Retinal pigment epithelial cell (primary cell): ENCODE data around the gene MAD1L1.

ENCODE experiments used
- DNase-seq: peaks from one replicate; pipeline ENCODE4 v3.0.0-alpha.2; 2010; ENCODE audit warnings: low read depth
- H3K4me3 ChIP-seq: 2 replicates; pipeline ENCODE4 v1.5.1; 2011; ENCODE audit warnings: mild to moderate bottlenecking, low read length, control low read depth, moderate library complexity
- CTCF ChIP-seq: conservative IDR thresholded peaks from 2 replicates; pipeline ENCODE4 v1.5.1; 2011; ENCODE audit warnings: low read depth, low read length, control low read depth, inconsistent platforms

The MAD1L1 gene

GRCh38 chr7:1993031-1993695, 239.6 kb downstream of the MAD1L1 start:
- TF ChIP-seq CTCF: no peak
- H3K4me3 ChIP-seq: no peak overlapping the region
- no peak for DNase-seq

GRCh38 chr7:1992554-1992953, 240.2 kb downstream of the MAD1L1 start:
- H3K4me3 ChIP-seq: no peak overlapping the region
- no peak for DNase-seq
- TF ChIP-seq CTCF: no peak

GRCh38 chr7:1990001-1990670, 242.6 kb downstream of the MAD1L1 start:
- DNase-seq: no peak
- no peak overlapping the region for H3K4me3 ChIP-seq
- no peak for TF ChIP-seq CTCF

- DNase-seq: no peak
Observed at GRCh38 chr7:1989049-1989860, 243.5 kb downstream of the MAD1L1 start.

GRCh38 chr7:1988533-1988930, 244.2 kb downstream of the MAD1L1 start:
- H3K4me3 ChIP-seq: no peak overlapping the region
- no peak for TF ChIP-seq CTCF
- no peak for DNase-seq

More at GRCh38 chr7:1989049-1989860, 243.5 kb downstream of the MAD1L1 start:
- H3K4me3 ChIP-seq: no peak overlapping the region
- no peak for TF ChIP-seq CTCF

- no peak for DNase-seq
- H3K4me3 ChIP-seq: no peak overlapping the region
- no peak for TF ChIP-seq CTCF
Observed at GRCh38 chr7:1987591-1988532, 244.9 kb downstream of the MAD1L1 start.
